DOHH2 (cell line): ENCODE measurements around the gene BCKDHA.
A peak's percentile ranks its signal among the peaks of the same experiment; 100 is the strongest.

Source experiments
- CTCF ChIP-seq: fragments of 200-600 bp; sonication (generic); IDR thresholded peaks from one replicate; pipeline ENCODE4 v1.5.1; 2014; ENCODE audit warnings: antibody characterized with exemption, mild to moderate bottlenecking, low read depth, low read length; ENCODE audit not compliant: poor library complexity, severe bottlenecking
- EZH2phosphoT487 ChIP-seq: fragments of 200-600 bp; sonication (generic); IDR thresholded peaks from 2 replicates; pipeline ENCODE4 v1.6.1; 2017; ENCODE audit warnings: borderline replicate concordance, mild to moderate bottlenecking, antibody characterized with exemption, low read length, moderate library complexity, mixed read lengths

- TF ChIP-seq CTCF (peak; percentile 83), EZH2phosphoT487 (no peak)
Measured at GRCh38 chr19:41352609-41353465, 44.8 kb upstream of the BCKDHA start.
